ENCODE measurements around the gene RNF130. TPM values are rescaled to one million over a fixed set of nuclear protein-coding genes. Genes with fewer than 3 reads are reported as not detected.
"Not testable (repeated sequence)": the region's sequence is repeated elsewhere in the genome, so short reads cannot be mapped to it uniquely, and the experiment has no call there.

RNF130 gene
- total RNA-seq, 4 donors from 2014 or later = 24.4 to 63.3 (median 36.2) TPM

DNA sequence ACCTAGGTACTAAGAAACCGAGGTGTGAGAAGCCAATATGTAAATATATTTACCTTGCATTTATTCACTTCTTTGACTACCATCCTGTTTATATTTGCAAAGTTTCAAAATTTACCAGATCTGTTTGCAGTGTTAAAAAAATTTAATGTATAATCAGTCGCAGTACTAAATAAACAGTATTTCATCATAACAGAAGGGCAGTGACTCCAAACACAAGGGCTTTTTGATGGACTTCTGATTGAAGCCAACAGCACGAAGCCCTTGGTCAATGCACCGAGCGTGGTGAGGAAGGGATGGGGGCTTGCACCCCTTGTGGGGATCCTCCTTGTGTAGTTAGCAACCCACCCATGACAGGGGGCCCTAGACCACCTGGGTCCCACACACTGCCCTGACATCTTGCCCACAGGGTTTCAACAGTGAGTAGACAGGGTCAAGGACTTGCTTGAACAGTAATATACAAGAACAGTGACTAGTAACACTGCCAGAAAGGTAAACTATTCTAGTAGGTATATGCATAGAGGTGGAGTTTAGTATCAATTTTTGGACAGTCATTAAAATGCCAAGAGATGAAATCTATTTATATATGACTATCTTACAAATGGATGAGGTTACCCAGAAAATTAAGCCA lies 111.2 kb downstream of the RNF130 start:
- 92 to 95% methylated on average over 5 of the region's 5 CpGs for WGBS, 2 donors
- TF ChIP-seq POLR2A (IDR thresholded peaks at IDR 0.05) = no peak
- TF ChIP-seq, protein P1, sequence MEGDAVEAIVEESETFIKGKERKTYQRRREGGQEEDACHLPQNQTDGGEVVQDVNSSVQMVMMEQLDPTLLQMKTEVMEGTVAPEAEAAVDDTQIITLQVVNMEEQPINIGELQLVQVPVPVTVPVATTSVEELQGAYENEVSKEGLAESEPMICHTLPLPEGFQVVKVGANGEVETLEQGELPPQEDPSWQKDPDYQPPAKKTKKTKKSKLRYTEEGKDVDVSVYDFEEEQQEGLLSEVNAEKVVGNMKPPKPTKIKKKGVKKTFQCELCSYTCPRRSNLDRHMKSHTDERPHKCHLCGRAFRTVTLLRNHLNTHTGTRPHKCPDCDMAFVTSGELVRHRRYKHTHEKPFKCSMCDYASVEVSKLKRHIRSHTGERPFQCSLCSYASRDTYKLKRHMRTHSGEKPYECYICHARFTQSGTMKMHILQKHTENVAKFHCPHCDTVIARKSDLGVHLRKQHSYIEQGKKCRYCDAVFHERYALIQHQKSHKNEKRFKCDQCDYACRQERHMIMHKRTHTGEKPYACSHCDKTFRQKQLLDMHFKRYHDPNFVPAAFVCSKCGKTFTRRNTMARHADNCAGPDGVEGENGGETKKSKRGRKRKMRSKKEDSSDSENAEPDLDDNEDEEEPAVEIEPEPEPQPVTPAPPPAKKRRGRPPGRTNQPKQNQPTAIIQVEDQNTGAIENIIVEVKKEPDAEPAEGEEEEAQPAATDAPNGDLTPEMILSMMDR (IDR thresholded peaks at IDR 0.05) = no peak
- no peak overlapping the region for H3K4me3 ChIP-seq (ENCODE audit: low read depth, poor library complexity, severe bottlenecking)
- intact Hi-C loops (cut with DNase I; ENCODE audit: low total_unique reads) = no loop called here
- DNase-seq (ENCODE audit: low spot score in 2 of 2) = no peak

DNA sequence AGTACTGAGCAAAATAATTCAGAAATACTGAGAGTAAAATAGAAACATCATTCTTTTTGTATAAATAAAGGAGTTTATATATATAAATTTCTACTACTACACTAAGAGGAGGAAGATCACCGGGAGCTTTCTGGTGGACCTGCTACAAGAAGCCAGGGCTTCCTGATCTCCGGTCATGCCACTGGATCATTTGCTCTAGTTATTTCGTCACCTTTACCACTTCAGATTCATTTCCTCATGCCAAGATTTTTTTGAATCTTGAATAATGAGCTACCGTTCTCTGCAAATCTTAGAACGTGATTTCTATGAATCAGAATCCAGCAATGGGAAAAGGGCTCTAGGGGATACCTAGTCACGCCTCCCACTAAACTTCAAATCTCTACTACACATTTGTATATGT lies 111.9 kb downstream of the RNF130 start:
- intact Hi-C loops (cut with DNase I; ENCODE audit: low total_unique reads) = no loop called here
- WGBS, 2 donors = 80 to 88% methylated on average over 6 of the region's 6 CpGs
- TF ChIP-seq, protein P1 (IDR thresholded peaks at IDR 0.05) = no peak
- TF ChIP-seq POLR2A (IDR thresholded peaks at IDR 0.05) = no peak
- DNase-seq (ENCODE audit: low spot score in 2 of 2) = no peak
- no peak overlapping the region for H3K4me3 ChIP-seq (ENCODE audit: low read depth, poor library complexity, severe bottlenecking)

DNA sequence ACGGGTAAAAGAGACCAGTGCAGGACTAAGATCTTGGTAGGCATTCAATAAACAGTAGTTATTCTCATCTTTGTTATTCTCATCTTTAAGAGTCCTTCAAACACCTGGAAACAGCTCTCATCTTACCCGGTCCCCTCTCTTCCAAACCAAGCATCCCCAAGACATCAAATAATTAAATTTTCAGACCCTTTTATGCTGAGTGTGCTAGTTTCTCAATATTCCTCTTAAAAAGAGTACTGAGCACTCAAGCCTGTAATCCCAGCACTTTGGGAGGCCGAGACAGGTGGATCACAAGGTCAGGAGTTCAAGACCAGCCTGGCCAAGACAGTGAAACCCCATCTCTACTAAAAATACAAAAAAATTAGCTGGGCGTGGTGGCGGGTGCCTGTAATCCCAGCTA lies 112.4 kb downstream of the RNF130 start:
- intact Hi-C loops (cut with DNase I; ENCODE audit: low total_unique reads); H3K4me3 ChIP-seq (ENCODE audit: low read depth, poor library complexity, severe bottlenecking); DNase-seq (ENCODE audit: low spot score in 2 of 2): not testable (repeated sequence)
- WGBS, 2 donors = 96% methylated on average over 5 of the region's 5 CpGs

DNA sequence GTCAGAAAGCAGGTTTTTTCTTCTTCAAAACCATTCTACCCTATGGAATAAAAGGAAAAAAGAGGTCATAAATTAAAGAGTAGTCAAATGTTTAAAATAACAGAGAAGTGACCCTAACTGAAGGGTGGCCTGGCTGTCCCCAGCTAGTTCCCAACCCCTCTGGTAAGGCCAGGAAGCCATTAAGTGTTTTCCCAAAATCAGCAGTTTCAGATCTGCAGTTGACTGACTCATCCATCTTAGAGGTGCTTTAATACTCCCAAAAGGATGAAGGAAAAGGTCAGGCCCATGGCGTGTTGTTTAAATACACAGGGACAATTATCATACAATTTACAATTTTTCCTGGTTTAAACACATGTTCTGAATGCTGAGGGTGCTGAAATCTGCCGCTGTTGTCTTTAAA lies 115.9 kb downstream of the RNF130 start:
- intact Hi-C loops (cut with DNase I; ENCODE audit: low total_unique reads) = no loop called here
- no peak overlapping the region for H3K4me3 ChIP-seq (ENCODE audit: low read depth, poor library complexity, severe bottlenecking)
- TF ChIP-seq POLR2A (IDR thresholded peaks at IDR 0.05) = no peak
- TF ChIP-seq, protein P1 (IDR thresholded peaks at IDR 0.05) = no peak
- DNase-seq (ENCODE audit: low spot score in 2 of 2) = no peak
- WGBS, 2 donors = 88 to 92% methylated on average over 2 of the region's 2 CpGs

DNA sequence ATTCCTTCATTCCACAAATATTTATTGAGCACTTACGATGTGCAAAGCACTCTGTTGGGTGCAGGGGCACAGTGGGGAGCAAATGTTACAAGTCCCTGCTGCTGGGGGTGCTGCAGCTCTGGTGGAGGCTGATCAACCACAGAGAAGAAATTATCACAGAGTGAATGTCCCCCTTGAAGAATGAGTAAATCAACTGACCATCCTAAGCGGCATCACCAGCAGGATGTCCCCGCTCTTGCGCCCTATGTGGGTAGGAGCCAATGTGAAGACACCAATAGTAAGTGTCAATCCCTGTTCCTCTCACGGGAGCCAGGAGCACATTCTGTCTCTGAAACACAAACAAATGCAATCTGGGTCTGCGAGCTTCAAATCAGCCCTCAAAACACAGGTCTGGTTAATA lies 116.5 kb downstream of the RNF130 start:
- DNase-seq (ENCODE audit: low spot score in 2 of 2) = no peak
- TF ChIP-seq POLR2A (IDR thresholded peaks at IDR 0.05) = no peak
- TF ChIP-seq, protein P1 (IDR thresholded peaks at IDR 0.05) = no peak
- 89 to 95% methylated on average over 6 of the region's 6 CpGs for WGBS, 2 donors
- intact Hi-C loops (cut with DNase I; ENCODE audit: low total_unique reads) = no loop called here
- no peak overlapping the region for H3K4me3 ChIP-seq (ENCODE audit: low read depth, poor library complexity, severe bottlenecking)

DNA sequence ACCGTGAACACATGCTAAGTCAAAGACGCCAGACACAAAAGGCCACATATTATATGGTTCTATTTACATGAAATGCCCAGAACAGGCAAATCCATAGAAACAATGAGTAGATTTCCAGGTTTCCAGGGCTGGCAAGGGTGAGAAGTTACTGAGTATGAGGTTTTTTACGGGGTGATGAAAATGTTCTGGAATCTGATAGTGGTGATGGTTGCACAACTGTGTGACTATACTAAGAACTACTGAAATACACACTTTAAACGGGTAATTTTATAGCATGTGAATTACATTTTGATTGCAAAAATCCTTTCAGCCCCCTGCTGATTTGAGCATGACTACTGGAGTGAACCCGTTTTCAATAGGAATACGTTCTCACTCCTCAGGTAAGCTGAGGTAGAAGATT lies 117.1 kb downstream of the RNF130 start:
- WGBS, 2 donors = 92 to 93% methylated on average over 6 of the region's 6 CpGs
- no peak for DNase-seq (ENCODE audit: low spot score in 2 of 2)
- intact Hi-C loops (cut with DNase I; ENCODE audit: low total_unique reads) = no loop called here
- H3K4me3 ChIP-seq (ENCODE audit: low read depth, poor library complexity, severe bottlenecking) = no peak overlapping the region
- TF ChIP-seq, protein P1 (IDR thresholded peaks at IDR 0.05) = no peak
- no peak for TF ChIP-seq POLR2A (IDR thresholded peaks at IDR 0.05)

All from lower leg skin (tissue), 4 donors.